ENCODE measurements around the gene NDUFA8. TPM values are rescaled to one million over a fixed set of nuclear protein-coding genes. Genes with fewer than 3 reads are reported as not detected.

NDUFA8 gene
- total RNA-seq, 1 experiment from 2014 or later, result 47.2 TPM

DNA sequence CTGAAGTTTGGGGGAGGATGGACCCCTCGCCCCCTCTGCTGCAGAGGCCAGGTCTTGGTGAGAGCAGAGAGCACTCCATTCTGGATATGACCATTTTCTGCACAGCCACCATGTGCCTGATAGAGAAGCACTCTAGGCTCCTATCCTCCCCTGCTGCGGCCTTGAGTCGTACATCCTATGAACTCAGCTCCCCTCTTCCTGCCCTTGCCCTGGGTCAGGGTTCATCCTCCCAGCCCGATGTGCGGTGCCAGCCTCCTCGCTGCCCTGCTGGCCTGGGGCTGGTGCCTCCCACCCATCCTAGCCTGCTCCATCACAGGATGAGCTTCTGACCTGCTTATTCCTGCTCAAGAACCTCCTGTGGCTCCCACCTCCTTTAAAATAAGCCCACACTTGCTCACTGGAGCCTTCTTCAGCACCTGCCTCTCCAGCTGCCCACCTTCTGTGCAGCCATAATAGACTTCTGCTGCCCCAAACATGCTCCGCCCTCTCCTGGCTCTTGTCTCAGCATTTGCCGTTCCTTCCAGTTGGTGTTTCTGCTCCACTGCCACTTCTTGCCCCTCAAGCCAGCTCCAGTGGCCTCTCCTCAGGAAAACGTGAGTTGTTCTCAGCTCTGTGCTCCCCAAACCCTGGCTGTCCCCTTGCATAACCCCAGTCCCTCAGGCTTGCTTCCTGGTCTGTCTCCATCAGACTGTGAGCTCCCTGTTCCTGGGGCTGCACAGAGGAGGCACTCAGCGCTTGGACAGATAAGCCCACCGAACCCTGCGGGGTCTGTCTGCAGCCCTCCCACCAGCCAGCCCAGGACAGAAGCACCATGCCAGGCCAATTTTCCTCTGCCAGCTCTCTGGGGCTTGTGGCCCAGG, 44.2 kb downstream of the NDUFA8 start:
- no peaks in the 10 kb centered on the region for H3K27me3 ChIP-seq (ENCODE audit: control insufficient read depth, insufficient read depth, low read length)
- DNase-seq, result no peak
- H3K4me3 ChIP-seq (ENCODE audit: insufficient read depth, low read depth, low read length), result no peak overlapping the region
- H3K36me3 ChIP-seq (replicated peaks; ENCODE audit: control insufficient read depth, insufficient read depth, low read length), result no peaks in the 10 kb centered on the region

GRCh38 chr9:122113574-122113973, 46.0 kb downstream of the NDUFA8 start:
- H3K36me3 ChIP-seq (replicated peaks; ENCODE audit: control insufficient read depth, insufficient read depth, low read length), result no peaks in the 10 kb centered on the region
- no peak for DNase-seq
- H3K4me3 ChIP-seq (ENCODE audit: insufficient read depth, low read depth, low read length), result no peak overlapping the region

GRCh38 chr9:122112238-122112637, 47.3 kb downstream of the NDUFA8 start:
- no peak overlapping the region for H3K4me3 ChIP-seq (ENCODE audit: insufficient read depth, low read depth, low read length)
- DNase-seq, result no peak
- no peaks in the 10 kb centered on the region for H3K36me3 ChIP-seq (replicated peaks; ENCODE audit: control insufficient read depth, insufficient read depth, low read length)
- no peaks in the 10 kb centered on the region for H3K27me3 ChIP-seq (ENCODE audit: control insufficient read depth, insufficient read depth, low read length)

More at GRCh38 chr9:122113574-122113973, 46.0 kb downstream of the NDUFA8 start:
- H3K27me3 ChIP-seq (ENCODE audit: control insufficient read depth, insufficient read depth, low read length), result no peaks in the 10 kb centered on the region

DNA sequence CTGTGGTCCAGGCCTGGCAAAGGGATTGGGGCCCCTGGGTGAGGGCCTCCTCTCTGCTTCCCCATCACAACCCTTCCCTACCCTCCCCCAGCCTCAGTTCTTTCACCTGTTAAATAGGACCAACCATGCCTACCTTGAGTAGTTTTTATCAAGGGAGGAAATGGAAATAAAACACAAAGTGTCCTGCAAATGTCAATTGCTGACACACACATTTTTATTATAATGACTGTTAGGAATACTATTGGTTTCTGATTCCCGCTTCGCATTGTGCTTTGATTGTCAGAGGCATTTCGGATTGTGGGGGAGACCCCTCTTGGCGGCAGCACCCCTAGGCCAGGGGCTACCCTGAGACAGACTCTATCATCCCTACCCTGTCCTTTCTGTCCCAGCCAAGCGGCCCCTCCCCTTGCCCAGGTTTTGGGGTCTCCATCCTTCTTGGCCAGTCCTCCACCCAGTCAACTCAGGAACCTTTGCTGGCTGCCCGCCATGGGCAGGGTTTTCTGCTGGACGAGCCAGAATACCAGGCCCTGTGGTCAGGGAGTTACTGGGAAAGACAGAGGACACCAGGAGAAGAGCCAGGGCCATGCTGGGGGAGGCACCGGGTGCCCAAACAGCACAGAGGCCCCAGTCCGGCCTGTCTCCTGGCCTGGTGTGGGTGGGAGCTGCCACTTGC, 48.0 kb downstream of the NDUFA8 start:
- no peaks in the 10 kb centered on the region for H3K27me3 ChIP-seq (ENCODE audit: control insufficient read depth, insufficient read depth, low read length)
- no peaks in the 10 kb centered on the region for H3K36me3 ChIP-seq (replicated peaks; ENCODE audit: control insufficient read depth, insufficient read depth, low read length)
- DNase-seq, result no peak
- no peak overlapping the region for H3K4me3 ChIP-seq (ENCODE audit: insufficient read depth, low read depth, low read length)

- no peaks in the 10 kb centered on the region for H3K36me3 ChIP-seq (replicated peaks; ENCODE audit: control insufficient read depth, insufficient read depth, low read length)
- no peak for DNase-seq
- H3K27me3 ChIP-seq (ENCODE audit: control insufficient read depth, insufficient read depth, low read length), result no peaks in the 10 kb centered on the region
- no peak overlapping the region for H3K4me3 ChIP-seq (ENCODE audit: insufficient read depth, low read depth, low read length)
These were observed 49.3 kb downstream of the NDUFA8 start for GRCh38 chr9:122110100-122110833.

DNA sequence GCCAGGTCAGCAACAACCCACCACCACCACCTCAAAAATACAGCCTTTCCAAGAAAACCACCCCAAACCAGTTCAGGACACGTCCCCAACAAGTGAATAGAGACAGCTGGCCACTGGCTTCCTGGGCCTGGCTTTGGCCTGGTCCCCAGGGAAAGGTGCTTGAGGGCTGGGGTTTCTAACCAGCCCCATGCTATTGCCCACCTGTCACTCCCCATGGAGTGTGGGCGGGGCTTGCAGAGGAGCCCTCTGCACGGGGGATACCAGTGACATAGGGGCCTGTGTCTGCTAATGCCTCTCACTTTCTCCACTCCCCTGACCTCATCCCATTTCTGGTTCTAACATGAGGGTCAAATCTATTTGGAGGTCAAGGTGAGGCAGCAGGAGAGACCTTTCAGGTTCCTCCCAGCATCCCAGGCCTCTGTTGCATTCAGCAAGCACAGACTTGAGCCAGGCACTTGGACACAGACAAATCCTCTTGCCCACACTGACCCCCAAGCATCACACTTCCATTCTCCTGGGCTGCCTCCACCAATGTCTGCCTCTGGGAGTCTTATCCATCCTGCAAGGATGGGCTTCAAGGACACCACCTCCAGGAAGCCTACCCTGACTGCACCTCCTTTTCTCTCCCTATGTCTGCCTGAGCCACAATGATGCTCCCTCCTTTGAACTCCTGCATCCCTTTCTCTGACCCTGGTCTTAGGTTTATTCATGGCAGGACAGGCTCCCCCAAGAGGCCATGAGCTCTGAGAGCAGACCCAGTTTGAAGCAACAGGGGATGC, 50.4 kb downstream of the NDUFA8 start:
- H3K36me3 ChIP-seq (replicated peaks; ENCODE audit: control insufficient read depth, insufficient read depth, low read length), result no peaks in the 10 kb centered on the region
- H3K4me3 ChIP-seq (ENCODE audit: insufficient read depth, low read depth, low read length), result no peak overlapping the region
- peak; percentile 76 for DNase-seq
- H3K27me3 ChIP-seq (ENCODE audit: control insufficient read depth, insufficient read depth, low read length), result no peaks in the 10 kb centered on the region

- Histone ChIP-seq H3K36me3 (replicated peaks; ENCODE audit: control insufficient read depth, insufficient read depth, low read length) (no peaks in the 10 kb centered on the region), H3K27me3 (ENCODE audit: control insufficient read depth, insufficient read depth, low read length) (no peaks in the 10 kb centered on the region)
- DNase-seq, result no peak
These were observed 52.2 kb downstream of the NDUFA8 start for GRCh38 chr9:122107291-122107805.

GRCh38 chr9:122106576-122106975, 53.0 kb downstream of the NDUFA8 start:
- no peaks in the 10 kb centered on the region; the same call in 1 of the 2 replicates for H3K27me3 ChIP-seq (ENCODE audit: control insufficient read depth, insufficient read depth, low read length)
- no peaks in the 10 kb centered on the region for H3K36me3 ChIP-seq (replicated peaks; ENCODE audit: control insufficient read depth, insufficient read depth, low read length)
- H3K4me3 ChIP-seq (ENCODE audit: insufficient read depth, low read depth, low read length), result no peak overlapping the region
- no peak for DNase-seq

More at GRCh38 chr9:122107291-122107805, 52.2 kb downstream of the NDUFA8 start:
- no peak overlapping the region for H3K4me3 ChIP-seq (ENCODE audit: insufficient read depth, low read depth, low read length)

DNA sequence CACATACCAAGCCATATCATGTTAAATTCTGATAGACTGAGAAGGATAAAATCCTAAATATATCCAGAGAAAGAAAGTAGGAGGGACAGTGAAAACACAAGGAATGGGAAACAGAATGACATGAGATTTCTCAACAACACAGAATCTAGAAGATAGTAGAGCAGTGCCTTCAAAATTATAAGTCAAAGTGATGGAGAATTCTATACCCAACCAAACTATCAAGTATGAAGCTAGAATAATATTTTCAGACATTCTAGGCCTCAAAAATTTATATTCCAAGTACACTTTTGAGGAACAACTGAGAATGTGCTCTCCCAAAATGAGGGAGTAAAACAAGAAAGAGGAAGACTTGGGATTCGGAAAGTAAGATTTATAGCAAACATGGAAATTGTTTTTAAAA, 55.6 kb downstream of the NDUFA8 start:
- Histone ChIP-seq H3K27me3 (ENCODE audit: control insufficient read depth, insufficient read depth, low read length) (no peaks in the 10 kb centered on the region; the same call in 1 of the 2 replicates), H3K36me3 (replicated peaks; ENCODE audit: control insufficient read depth, insufficient read depth, low read length) (no peaks in the 10 kb centered on the region), H3K4me3 (ENCODE audit: insufficient read depth, low read depth, low read length) (no peak overlapping the region)
- no peak for DNase-seq

DNA sequence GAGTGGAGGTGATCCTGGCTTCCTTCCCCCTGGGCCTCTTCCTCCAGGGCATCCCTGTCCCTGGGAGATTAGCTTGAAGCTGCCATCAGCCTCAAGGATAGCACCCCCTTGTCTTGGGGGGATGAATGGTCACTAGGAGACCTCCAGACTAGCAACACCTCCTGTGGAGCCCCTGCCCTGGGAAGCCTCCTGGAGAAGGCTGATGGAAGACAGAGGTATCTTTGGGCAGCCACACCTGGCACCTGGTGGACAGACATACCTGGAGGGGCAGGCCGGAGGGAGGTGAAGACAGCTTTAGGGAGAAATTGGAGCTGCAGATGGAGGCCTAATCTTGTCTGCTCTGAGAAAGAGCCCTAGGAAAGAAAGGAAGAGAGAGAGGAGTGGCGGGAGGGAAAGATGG, 57.4 kb downstream of the NDUFA8 start:
- DNase-seq, result no peak
- no peaks in the 10 kb centered on the region for H3K36me3 ChIP-seq (replicated peaks; ENCODE audit: control insufficient read depth, insufficient read depth, low read length)
- H3K27me3 ChIP-seq (ENCODE audit: control insufficient read depth, insufficient read depth, low read length), result no peaks in the 10 kb centered on the region; the same call in 1 of the 2 replicates
- no peak overlapping the region for H3K4me3 ChIP-seq (ENCODE audit: insufficient read depth, low read depth, low read length)

DNA sequence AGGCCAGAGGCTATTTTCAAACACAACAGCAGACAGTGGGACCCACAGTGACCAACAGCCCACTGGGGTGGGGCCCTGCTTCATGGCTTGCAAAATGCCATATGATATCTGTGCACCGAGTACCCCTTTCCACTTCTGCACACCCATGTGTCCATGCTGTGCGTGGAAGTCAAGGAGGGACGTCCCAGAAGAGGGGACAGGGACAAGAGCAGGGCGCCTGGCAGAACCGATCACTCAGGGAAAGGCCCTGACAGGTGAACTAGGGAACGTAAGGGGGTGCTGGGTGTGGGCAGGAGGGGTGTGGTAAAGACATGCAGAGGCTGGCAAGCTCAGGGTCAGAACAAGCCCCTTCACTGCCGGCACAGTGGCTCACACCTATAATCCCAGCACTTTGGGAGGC, 58.8 kb downstream of the NDUFA8 start:
- Histone ChIP-seq H3K27me3 (ENCODE audit: control insufficient read depth, insufficient read depth, low read length) (no peaks in the 10 kb centered on the region; the same call in 1 of the 2 replicates), H3K4me3 (ENCODE audit: insufficient read depth, low read depth, low read length) (no peak overlapping the region), H3K36me3 (replicated peaks; ENCODE audit: control insufficient read depth, insufficient read depth, low read length) (no peaks in the 10 kb centered on the region)
- no peak for DNase-seq

GRCh38 chr9:122099271-122099869, 60.2 kb downstream of the NDUFA8 start:
- DNase-seq, result peak; percentile 75
- Histone ChIP-seq H3K4me3 (ENCODE audit: insufficient read depth, low read depth, low read length) (no peak overlapping the region), H3K36me3 (replicated peaks; ENCODE audit: control insufficient read depth, insufficient read depth, low read length) (no peaks in the 10 kb centered on the region), H3K27me3 (ENCODE audit: control insufficient read depth, insufficient read depth, low read length) (peaks cover 2% of the 10 kb centered on the region; the same call in 1 of the 2 replicates)

DNA sequence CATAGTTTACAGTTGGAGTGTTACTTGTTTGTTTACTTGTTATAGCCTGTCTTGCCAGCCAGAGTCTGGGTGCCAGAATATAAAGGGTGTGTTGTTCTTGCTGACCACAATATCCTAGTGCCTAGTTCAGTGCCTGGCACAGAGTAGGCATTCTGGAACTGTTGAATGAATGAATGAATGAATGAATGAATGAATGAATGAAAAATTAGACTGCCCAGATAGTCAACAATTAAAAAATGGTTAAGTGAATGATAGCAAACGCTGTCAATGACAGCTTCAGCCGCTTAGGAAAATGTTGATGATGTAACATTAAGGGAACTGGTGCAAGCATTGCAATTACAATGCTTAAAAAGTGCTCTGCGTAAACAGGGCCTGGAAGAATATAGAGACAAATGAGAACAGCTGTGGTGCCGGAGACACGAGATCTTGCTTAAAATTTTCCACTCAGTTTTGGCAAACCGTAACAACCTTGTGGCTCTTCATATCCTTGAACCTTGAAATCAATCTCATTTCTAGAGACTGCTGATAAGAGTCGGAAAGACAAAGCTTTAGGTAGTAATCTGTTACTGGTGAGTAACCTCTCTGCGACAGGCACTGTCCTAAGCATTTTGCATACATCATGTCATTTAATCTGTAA, 61.8 kb downstream of the NDUFA8 start:
- no peaks in the 10 kb centered on the region for H3K36me3 ChIP-seq (replicated peaks; ENCODE audit: control insufficient read depth, insufficient read depth, low read length)
- H3K4me3 ChIP-seq (ENCODE audit: insufficient read depth, low read depth, low read length), result no peak overlapping the region
- H3K27me3 ChIP-seq (ENCODE audit: control insufficient read depth, insufficient read depth, low read length), result peaks cover 4% of the 10 kb centered on the region; the same call in 1 of the 2 replicates
- no peak for DNase-seq

Data from H7 (cell line).